Stimulated activated CD8-positive, alpha-beta memory T cell treated with anti-CD3 and anti-CD28 coated beads, Interleukin-4, amount 100 ng/mL, for 48 hours (primary cell): ENCODE data around the gene LRRC75A.
"Not testable (repeated sequence)": the region's sequence is repeated elsewhere in the genome, so short reads cannot be mapped to it uniquely, and the experiment has no call there.

Experiments
- DNase-seq: peaks from one replicate; pipeline ENCODE4 v3.0.0-alpha.2; 2020

LRRC75A gene

DNA sequence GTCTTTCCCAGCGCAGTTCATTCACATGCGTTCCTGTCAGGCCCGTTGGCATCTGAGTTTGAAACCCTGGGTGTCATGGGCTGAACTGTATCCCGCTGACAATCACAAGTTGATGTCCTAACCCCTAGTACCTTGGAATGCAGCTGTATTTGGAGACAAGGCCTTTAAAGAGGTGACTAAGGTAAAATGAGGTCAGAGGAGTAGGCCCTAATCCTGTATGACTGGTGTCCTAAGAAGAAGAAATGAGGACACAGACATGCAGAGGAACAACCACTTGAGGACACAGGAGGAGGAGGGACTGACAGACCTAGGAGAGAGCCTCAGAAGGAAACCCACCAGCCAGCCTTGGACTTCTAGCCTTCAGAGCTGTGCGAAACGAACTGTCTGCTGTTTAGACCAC, 43.5 kb downstream of the LRRC75A start:
- no peak for DNase-seq

DNA sequence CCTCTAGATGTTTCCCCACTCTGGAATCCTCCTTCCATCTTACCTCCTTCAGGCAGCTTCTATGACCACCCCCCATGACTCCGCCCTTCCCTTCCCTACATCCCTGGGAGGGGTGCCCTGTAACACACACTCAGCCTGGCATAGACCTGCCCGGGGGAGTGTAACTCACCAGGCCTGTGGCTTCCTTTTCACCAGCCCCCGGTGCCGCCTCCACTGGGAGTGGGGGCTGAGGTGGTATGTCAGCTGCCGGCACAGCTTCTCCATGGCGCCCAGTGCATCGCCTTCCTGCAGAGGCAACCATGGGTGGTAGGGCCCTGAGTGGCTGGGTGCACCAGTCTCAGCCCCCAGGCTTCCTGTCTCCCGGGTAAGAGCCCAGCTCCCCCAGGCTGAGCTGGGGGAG, 44.3 kb downstream of the LRRC75A start:
- no peak for DNase-seq

DNA sequence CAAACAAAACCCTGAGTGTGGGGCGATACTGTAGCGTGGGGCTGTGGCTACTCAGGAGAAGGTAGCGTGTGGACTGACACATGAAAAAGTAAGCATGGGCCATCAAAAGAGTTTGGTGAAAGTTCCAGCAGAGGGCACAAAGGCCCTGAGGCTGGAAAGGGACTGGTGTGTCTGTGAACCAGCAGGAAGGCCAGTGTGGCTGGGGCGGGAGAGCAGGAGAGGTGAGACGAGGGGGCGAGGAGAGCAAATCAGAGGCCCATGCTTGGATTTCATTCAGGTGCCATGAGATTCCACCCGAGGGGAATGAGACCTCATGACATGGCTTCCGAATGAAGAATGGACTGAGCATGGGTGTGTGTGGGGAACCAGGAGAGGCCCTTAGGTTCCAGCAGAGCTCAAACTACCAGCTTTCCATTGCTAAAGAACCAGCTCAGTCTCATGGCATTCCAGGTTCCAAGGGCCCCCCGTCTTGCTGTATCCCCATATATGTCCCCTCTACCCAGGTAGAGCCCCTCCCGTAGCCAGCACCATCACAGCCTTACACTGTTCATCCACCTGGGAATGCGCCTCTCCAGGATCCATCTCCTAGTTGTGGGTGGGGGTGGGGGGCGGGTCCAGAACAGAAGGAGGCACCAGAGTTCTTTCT, 45.5 kb downstream of the LRRC75A start:
- DNase-seq = no peak

DNA sequence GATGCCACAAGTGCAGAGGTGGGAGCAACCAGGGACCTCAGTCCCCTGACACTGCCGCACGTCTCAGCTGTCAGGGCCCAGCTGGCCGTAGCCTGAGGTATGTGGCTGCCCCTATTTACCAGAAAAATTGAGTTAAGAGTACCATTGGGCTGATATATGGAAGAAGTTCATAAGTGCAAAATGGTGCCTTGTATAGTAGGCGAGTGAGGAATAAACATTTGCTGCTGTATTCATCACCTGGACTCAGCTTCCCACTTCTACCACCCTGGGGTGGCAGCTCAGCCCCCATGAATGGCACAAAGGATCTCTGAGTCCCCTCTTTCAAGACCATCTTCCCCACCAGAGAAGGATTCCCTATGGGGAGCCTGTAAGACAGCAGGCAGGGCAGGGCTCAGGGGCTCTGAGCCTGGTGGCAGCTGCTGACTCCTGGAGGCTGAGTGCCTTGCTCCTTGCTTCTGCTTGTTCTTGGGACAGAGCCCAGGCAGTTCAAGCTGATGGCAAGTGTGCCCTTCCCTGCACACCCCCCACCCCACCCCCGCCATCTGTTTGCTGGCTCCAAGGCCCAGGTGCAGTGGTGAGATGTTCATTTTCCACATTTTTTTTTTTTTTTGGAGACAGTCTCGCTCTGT, 47.6 kb downstream of the LRRC75A start:
- peak; percentile 58 for DNase-seq

DNA sequence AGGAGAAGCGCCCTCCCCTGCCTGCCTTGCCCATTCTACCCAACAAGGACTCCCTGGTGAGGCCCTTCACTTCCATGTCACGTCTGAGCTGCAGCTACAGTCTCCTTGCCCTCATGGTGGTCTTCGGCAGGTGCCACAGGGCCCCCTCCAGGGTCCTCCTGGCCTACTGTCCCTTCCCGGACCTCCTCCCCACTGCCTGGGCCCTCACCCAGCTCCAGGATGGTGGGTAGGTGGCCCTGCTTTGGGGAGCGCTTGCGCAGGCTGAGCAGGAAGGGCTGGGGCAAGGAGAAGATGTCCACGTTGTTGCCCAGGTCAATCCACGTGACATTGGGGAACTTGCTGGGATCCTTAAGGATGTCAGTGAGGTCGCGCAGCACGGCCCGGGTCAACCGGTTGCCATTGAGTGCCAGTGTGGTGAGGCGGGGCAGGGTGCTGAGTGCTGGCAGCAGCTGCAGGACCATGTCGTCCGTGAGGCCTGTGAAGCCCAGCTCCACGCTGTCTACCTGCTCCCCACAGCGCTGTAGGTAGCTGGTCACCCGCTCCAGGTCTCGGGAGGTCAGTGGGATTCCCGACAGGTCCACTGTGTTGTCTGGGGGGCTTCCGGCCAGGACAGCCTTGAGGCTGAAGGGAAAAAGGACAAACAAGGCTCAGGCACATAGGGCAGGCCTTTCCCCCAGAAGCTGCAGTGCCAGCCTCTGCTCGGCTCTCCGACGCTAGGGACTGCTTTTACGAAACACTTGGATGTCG, 48.3 kb downstream of the LRRC75A start:
- peak; percentile 73 for DNase-seq

DNA sequence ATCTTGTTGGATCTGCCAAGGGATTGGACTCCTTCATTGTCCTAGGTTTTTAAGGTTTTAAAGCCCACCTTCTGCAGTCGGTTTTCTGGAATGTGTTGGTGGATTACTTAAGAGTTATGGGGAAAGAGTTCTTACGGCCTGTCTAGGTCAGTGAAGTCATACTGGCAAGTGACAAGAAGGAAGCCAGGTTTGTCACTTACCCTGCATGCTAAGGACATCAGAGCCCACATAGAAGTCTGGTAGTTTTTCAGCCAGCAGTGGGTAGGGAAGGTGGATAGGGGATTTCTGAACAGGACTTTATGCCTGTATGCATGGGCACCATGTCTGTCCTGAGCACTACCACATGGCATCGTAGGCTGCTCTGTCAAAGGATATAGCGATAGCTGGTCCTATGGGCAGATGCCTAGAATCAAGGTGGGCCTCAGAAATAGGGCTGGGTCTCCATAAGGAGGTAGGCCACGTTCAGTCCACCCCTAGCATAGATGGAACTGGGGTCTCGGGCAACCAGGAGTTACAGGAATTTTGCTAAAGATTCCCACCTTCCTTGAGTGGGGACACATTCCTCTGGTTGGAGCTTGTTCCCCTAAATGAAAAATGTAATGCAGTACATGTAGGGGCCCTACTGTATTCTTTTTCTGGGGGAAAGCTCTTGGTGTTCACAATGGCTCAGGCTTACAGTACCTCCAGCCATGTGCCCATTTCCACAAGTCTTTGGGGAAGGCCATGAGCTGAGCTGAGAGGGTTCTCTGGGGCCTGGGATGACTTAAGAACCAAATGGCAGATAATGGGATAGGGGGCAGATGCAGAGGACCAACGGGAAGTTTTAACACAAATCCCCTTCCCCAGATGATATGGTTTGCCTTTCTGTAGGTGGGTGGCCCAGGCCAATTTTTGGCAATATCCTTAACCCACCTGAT, 49.1 kb downstream of the LRRC75A start:
- peak; percentile 57 for DNase-seq

DNA sequence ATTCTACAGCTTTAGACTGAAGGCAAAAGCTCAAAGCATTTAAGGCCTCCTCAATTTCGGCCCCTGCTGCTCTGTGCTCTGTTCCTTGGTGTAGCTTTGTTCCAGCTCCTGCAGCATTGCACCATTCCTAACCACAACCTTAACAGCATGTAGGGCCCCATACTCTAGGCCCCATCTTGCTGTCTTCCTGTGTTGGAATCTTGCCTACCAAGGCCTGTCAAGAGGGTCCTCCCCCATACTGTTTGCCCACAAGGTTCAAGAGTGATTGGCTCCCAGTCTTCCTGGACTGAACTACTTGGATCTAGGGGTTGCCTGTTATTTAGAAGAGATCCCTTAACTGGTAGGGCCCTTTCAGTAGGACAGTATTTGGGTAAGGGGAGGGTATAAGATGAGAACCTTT, 49.9 kb downstream of the LRRC75A start:
- DNase-seq = no peak

DNA sequence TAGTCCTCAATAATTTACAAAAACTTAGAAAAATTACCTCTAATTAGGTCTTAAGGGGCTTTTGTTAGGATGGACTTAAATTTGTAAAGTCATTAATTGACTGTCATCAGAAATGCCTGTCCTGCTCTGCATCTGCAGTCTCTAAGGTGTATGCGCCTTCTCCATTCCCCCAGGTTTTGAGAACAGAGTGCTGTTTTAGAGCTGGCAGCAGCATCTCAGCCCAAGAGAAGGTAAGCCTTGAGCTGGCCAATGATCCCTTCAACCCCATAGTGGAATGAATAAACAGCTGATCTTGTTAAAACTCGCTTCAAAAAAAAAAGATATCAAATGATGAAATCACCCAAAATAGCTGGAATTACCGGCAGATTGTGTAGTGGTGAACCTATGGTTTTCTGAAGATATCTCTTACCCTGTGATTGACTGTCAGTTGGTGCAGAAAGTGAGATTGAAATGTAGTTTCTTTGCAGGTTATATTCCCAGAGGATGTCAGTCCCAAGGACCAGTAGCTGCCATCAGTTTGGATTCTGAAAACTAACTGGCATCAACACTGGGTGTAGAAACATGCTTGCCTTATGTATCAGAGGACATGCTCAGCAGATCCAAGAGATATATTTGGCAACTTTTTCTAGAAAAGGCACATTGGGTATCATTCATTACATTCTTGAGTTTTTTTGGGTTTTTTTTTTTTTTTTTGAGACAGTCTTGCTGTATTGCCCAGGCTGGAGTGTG, 50.9 kb downstream of the LRRC75A start:
- DNase-seq = no peak

DNA sequence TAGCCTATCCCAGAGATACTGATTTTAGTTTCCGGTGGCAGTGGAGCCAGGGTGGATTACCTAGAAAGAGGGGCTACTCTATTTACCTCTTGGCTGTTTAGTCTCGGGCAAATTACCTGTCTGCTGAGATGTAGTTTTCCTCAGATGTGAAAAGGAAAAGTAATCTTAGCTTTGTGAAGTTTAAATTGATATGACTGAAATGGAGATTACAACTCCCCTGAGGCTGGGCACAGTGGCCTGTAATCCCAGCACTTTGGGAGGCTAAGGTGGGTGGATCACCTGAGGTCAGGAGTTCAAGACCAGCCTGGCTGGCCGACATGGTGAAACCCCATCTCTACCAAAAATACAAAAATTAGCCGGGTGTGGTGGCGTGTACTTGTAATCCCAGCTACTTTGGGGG, 51.6 kb downstream of the LRRC75A start:
- DNase-seq = not testable (repeated sequence)

DNA sequence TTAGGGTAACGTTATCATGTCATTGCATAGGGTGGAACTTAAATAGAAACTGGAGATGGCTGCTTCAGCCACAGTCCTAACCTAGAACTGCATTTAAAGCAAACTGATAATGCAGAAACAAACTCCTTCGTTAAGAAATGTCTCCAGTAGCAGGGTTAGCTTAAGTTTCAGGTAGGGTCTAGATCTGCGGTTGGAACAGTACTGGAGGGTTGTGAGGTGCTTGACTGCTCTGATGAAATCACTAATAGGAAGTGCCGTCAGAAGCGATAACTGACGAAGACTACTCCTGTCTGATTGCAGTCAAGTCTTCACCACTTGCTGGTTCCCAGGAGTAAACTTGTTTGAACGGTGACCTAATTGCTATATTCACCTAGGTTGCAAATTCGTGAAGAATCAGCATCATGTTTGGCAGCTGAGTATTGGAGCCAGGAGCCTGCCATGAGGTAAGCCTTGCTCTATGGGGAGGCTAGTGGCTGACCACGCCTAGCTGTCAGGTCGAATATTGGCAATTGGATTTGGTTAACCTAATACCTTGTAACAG, 52.1 kb downstream of the LRRC75A start:
- no peak for DNase-seq

DNA sequence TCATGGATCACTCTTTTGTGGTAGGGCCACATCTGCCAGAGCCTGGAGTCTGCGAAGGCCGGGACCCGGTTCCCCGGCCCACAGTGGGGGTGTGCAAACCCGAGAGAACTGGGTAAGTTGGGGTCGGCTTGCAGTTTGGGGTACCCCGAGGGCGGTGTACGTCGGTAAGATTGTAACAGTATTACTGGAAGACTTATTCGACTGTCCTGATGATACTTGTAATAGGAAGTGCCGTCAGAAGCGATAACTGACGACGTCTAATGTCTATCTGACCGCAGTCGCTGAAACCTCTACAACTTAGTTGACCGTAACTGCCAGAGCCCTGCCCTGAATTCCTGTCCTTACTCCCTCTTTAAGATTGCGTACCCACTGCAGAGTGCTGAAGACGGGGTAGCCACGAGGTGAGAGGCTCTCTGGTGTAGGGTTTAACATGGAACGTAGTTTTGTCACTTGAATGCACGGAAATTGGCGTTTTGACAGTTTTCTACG, 52.6 kb downstream of the LRRC75A start:
- DNase-seq = peak; percentile 65

DNA sequence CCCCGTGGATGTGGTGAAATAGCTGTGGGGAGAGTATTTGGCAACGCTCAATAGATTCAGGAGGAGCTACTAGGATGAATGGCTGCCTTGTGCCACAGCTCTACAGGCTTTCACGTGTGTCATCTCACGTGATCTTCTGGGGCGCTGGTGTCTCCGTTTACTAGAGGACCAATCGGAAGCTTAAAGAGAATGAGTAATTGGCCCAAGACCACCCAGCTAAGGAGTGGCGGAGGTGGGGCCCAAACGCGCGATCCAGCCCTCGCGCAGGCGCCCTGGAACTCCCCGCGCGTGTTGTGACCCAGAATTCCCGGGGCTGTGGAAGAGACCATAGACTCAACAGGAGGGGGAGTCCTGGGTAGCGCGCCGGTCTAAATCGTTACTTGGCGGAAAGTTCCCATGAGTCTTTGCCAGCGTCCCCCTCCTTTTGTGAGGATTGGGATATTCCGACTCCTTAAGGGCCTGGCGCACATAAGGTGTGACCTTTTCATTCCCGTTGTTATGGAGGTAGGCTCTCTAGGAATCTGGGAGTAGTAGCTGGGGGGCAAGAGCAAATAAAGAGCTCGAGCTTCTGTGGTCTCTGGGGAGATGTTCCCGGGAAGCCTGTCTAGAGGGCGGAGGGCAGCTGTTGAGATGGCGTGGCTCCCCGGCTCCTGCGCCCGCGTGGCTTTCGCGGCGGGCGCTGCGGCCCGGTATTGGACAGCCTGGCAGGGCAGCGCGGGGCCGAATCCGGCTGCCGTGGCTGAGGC, 53.3 kb downstream of the LRRC75A start:
- DNase-seq = peak; percentile 95

DNA sequence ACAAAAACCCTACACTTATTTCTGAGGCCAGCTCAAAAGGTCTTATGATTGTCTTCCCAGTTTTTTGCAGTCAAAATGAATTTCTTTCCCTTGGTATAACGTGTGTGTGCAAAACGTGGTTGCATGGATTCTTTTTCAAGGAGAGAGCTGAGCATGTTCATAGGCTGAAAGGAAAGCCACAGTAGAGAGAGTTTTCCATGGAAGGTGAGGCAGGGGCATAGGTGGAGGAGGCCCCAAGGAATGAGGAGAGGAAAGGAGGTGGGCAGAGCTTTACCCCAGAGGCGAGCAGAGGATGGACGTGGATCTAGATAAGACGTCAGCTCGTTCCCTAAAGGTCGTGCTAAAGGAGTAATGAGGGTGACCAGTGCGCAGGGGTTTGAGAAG, 53.8 kb downstream of the LRRC75A start:
- no peak for DNase-seq

DNA sequence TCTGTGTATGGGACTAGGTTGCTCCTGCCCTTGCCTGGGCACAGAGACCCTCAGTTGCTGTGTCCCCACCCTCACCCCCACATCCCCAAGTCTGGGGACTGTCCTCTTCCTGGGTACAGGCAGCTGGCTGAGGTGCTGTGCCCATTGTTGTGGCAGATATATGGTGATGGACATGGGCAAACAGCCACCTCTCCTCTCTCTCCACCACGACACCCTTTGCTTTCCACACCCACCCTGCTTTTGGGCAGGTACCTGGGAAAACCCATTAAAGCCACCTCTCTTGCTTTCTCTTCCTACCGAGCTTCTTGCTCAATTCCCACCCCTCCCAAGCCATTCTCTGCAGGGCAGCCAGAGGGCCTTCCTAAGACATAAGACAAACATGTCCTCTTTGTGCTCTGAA, 54.9 kb downstream of the LRRC75A start:
- DNase-seq = no peak

DNA sequence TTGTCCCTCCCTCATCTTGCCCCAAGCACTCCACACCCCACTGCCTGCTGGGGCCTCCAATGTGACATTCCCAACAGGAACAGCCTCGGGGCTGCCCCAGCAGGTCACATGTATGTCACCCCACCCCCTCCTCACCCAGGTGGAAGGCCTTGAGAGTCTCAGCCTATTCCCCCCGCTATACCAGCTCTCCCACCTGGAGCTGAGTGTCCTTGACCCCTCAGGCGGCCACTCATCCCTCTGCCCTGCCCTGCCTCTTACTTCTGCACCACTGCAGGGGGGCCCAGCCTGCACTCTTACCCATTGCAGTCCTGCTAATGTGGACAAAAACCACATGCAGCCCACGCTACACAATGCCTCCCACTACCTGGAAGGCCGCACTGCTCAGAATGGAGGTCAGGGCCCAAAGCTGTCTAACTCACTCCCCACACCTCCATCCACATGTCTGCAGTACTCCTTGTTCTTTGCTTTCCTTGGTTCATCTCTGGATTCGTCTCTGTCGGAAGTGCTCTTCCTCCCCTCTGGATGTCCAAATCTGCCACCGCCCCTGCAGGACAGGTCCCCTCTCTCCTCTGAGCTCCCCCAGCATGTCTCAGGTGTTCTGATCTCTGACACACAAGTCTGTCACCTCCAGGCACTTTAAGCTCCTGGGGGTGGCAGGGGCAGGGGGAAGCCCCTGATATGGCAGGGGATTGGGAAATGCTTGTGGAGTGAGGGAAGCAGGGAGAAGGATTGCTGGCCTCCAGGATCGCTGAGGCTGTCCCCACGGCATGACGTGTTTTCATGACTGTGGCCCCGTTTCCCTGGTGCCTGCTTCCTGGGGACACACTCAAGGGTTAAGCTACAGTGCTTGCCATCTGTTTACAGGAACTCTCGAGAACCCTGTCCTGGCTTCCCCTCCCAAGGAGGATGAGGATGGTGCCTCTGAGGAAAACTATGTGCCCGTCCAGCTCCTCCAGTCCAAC, 55.8 kb downstream of the LRRC75A start:
- no peak for DNase-seq

DNA sequence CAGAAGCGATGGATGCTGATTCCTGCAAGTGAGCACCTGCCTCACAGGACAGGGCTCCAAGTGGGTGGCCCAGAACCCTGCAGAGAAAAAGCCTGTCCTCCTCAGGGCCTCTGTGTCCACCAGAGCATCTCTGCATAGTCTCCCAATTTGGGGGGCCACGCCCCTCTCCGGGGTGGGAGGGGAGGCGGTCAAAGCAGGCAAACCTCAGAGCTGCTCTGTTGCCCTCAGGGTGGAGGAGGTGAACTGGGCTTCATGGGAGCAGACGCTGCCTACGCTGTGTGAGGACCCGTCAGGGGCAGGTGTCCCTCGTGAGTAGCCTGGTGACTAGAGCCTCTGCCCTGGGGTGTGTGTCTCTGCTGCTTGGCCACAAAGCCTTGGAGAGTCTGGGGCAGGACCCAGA, 57.3 kb downstream of the LRRC75A start:
- DNase-seq = no peak

DNA sequence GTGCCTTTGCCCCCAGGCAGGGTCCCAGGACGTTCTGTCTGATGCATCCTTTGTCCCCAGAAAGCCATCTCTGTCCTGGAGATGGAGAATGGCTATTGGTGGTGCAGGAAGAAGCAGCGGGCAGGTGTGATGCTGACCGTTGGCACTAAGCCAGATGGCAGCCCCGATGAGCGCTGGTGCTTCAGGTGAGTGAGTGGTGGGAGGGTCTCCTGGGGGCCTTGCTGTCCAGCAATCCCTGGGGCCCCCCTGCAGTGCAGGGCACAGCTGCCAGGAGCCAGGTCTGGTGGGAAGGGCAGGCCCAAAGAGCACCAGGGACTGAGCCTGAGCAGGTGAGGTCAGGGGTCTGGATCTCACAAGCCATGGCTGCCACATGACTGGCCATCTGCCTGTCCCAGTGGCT, 58.5 kb downstream of the LRRC75A start:
- DNase-seq = no peak

DNA sequence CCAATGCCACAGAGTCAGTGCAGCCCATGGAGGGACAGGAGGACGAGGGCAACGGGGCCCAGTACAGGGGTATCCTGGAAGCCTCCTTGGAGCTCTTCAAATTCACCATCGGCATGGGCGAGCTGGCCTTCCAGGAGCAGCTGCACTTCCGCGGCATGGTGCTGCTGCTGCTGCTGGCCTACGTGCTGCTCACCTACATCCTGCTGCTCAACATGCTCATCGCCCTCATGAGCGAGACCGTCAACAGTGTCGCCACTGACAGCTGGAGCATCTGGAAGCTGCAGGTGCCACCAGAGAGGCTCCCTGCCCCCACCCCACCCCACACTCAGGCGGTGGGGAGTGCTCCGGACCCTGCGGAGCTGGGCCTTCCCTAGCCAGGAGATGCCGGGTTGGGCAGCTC, 60.0 kb downstream of the LRRC75A start:
- no peak for DNase-seq

DNA sequence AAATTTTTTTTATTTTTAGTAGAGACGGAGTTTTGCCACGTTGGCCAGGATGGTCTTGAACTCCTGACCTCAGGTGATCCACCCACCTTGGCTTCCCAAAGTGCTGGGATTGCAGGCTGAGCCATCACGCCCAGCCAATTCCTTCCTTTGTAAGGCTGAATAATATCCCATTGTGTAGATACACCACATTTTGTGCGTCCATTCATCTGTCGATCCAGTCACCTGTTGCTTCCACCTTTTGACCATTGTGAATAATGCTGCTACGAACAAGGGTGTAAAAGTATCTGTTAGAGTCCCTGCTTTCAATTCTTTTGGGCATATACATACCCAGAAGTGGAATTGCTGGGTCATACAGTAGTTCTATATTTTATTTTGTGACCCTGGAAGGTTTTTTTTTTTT, 61.3 kb downstream of the LRRC75A start:
- no peak for DNase-seq

DNA sequence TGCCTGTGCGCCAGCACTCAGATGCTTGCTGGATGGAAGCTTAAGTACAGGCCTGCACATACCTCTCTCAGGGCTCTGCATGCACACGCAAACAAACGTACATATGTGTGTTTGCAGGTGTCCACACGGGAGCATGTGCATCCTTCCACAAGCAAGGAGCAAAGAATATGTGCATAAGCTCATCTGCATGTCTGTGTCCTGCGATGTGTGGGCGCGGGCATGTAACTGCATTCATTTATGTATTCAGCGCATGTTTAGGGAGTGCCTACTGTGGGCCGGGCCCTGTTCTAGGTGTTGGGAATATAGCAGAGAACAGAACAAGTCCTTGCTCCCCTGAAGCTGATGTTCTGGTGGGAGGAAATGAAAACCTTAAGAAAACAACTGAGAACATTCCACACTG, 62.9 kb downstream of the LRRC75A start:
- DNase-seq = peak; percentile 21
